Effector CD8-positive, alpha-beta T cell (primary cell): ENCODE measurements around the gene GSDME.

ENCODE experiments used
- DNase-seq: peaks from one replicate; lab custom pipeline; 2025; lab: John Stamatoyannopoulos, UW

Gene GSDME

DNA sequence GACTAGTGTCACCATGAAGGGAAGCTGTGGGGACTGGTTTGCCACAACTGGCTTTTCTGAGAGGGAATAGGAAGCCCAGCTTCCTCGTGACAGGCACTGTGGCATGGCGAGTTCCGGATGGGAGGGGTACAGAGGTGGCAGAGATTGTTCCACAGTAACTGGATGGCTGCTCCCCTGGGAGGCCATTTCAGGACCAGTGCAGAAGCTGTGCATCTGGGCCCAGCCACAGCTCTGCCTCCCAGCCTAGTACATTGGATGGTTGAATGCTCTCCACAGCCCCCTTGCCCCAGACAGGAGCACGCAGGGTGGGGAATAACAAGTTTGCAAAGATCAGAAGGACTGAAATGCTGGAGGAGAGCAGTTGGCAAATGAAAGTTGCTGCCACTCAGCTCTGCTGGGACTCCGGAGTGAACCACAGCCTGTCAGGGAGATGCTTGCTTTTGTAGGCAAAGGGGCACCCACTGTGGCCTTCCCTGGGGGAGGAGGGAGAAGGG, 51.8 kb downstream of the GSDME start:
- DNase-seq = no peak

DNA sequence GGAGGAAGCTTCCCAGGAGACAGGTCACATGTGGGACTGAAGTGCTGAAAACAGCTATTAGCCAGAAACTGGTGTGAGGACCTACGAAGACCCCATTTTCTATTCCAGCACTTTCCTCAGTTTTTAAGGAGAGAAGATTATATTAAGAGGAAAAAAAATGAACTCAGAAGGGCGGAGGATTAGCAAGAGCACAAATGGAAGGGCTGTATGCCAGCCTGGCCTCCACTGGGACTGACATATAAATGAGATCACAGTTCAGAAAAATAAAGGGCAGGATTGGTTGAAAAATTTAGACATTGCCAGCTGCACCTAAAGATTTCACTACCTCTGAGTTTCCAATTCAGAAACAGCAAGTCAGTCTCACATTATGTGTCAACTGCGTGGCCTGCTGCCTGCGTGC, 53.0 kb downstream of the GSDME start:
- DNase-seq = no peak

DNA sequence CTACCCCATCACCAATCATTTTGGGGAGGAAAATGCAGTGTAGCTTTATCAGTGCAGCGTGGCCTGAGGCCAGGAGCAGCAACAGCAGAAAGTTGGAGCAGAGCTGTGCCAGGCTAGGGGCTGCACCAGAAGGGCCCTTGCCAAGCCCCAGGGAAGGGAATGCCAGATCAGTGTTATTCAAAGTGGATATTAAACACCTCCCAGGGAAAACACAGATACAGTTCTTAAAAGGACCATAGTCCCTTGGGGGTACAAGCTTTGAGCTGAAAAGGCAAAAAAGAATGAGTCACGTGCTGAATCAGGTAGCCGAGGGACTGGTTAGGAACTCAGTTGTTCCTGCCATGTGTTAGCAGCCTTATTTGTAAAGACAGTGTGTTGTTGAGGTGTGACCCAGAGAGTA, 54.0 kb downstream of the GSDME start:
- no peak for DNase-seq

DNA sequence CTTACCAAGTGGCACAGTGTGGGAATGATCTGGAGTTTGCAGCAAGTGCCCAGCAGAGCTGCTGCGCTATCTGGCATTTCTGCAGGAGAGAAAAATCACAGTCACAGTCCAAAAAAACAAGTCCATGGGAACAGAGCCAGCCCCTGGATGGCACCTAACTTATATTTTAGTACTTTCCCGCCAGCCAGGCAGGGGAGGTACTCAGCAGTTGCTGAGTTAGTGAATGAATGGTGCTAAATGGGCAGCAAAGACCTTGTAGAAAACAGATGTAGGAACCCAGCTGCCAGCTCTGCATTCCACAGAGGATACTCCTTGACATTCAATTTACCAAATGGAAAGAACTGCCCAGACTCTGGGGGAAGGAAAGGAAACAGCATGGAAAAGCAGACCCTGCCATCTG, 54.5 kb downstream of the GSDME start:
- no peak for DNase-seq

DNA sequence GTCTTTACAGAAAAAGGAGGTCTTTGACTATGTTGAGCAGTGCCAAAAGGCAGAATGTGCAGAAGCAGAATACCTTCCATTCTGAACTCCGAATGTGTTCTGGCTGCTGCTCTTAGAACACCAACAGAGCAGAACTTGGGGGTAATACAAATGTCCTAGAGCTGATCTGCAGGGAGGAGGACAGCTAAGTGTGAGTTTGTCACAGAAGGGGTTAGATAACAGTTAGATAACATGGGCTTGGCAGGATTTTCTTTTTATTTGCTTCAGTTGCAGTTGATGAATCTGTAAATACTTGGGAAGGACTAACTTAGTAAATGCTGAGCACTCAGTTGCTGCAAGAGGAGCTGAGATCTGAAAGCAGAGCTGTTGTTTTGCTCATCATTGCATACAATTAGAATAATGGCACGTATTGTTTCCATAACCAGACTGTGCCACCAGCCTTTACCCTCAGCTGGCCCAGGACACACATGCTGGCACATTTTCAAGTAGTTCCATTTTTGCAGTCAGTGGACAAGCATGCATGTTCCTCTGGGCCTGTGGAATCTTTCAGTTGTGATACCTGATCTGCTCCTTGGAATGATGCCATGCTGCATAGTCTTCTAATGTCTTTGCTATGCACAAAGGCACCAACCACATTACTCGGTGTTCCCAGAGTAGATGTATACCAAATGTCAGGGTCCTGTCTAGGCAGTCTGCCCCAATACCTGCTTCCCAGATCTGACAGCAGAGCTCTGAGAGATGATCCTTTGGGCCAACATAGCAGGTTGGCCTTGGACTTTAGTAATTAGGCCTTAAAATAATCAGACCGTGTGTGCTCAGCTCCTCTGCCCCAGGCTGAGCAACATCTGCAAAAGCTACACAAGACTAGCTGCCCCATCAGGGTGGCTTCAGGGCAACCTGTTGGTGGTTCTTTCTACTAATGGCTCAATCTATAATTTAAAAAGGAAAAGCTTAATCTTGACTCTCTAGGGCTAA, 55.7 kb downstream of the GSDME start:
- DNase-seq = no peak

DNA sequence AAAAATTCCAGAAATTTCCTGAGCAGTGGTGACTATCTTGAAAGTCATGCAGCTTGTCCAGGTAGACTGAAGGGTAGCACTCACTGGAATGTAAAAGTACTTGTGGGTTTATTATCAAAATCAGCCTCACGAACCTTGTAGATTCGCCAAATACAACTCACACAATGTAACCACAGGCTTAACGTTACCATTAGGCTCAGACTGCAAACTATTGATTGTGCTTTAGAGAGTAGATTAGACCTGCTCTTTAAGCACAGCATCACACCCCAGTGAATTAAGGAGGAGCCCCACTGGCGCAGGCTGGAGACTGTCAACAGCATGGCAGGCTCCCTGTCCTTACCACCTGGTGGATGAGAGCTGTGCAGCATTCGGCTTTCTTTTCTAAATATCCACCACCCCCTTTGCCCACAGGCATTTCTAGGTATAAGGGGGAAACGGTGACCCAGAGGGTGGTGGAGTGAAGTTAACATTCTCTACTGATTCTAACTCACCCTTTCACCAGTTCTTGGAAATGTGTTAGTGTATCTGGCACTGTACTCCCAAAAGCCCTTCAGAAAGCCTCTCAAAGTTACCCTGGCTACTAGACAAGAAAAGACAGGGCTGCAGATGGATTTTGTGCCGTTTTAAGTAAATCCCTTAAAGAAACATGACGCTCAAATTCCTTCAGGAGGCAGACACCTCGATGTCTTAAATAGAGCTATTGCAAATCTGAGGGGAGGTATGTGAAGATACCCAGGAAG, 56.6 kb downstream of the GSDME start:
- DNase-seq = no peak

DNA sequence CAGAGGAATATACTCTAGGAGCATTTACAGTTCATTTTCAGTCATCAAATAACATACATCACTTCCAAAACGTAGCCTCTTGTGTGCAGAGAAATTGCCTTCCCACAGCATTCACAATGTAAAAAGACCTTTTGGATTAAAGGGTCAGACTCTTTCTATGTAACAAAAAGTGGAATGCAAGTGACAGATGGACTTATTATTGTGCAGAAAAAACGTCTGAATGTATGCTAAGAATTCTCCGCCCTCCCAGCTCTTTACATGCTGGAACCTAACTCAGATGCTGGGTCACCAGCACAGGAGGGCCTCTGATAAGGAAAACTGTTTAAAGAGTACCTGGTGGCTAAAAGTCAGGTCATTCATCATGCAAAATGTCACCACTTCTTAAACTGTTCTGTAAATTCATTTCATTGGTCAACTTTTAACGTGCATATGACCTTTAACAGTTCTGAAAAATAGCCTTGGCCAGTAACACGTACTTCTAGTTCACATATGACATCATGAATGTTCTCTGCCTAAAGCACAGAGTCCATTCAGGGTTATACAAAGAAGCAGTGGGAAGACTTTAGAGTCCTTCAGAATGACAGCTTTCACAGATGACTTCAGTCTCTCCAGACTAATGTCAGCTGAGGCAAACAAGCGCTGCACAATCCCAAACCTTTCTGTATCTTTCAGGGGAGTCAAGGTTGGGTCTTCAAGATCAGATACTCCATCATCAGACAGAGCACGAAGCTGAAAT, 58.6 kb downstream of the GSDME start:
- no peak for DNase-seq

DNA sequence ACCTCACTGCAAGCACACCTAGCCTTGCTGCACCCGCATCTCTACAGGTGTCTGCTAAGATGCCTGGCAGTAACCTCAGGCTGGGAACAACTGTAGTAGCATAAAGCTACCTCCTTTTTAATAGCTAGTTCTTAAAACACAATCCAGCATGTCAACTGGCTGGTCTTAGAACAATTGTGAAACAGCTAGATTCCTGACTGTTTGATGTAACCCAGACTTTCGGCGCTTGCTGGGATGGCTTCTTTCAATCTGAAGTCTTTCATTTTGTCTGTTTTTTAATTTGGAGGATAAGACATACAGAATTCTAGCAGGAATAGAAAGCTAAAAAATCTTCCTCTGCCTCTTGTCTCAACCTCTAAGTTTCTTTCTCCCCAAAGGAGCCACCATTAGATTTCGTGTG, 59.8 kb downstream of the GSDME start:
- no peak for DNase-seq

DNA sequence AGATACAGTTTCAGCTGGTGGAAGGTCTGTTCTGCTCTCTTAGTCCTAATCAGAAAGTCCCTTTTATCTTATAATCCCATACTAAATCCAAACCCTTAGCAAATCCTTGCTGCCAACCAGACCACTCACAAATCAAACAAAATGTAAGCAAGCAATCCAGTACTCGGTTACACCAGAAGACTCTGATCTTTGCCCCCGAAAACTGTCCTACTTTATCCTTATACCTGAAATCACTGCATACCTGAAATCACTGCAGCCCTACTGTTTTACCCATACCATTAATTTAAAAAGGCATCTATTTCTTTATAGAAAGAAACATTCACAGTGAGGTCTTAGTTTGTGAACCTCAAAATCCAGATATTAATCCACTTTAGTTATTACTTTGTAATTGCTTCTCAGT, 64.7 kb downstream of the GSDME start:
- no peak for DNase-seq

DNA sequence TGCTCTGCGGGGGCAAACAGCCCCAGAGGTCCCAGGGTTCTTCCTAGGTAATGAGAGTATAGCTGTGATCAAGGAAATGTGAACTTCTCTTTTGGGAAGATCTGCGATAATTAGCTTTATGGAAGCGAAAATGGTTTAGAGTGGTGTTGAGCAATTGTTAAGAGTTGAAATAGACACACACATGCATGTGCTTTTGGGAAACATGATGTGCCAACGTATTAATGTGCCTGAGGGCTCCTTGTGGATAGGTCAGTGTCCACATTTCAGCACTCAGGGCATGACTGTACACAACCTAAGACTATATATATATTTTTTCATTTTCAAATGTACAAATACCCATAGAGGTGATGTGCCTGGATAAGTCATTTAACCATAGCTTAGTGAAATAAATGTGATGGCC, 67.0 kb downstream of the GSDME start:
- DNase-seq = no peak

DNA sequence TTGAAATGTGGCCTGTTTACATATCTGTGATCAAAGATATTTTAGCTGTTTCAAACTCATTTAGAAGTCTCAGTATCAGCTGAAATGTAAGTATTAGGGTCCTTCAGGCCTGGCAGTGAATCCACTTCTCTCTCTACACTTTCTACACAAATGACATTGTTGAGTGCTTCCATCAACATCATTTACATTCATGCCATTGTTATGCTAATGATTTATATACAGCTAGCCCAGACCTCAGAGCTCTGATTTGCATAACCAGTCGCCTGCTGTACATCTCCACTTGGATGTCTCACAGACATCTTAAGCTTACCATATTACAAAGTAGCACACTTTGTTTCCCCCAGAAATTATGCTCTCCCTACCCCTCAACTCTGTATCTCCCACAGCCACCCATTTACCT, 71.6 kb downstream of the GSDME start:
- DNase-seq = no peak

DNA sequence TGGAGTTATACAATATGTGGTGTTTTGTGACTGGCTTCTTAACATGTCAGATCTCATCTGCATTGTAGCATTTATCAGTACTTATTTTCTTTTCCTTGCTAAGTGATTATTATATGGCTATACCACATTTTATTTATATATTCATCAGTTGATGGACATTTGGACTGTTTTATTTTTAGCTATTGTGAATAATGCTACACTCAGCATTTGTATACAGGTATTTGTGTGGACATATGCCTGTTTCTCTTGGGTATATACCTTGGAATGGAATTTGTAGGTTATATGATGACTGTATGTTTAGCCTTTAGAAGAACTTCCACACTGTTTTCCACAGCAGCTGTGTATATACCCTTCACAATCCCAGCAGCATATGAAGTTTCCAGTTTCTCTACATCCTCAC, 86.5 kb downstream of the GSDME start:
- DNase-seq = no peak

DNA sequence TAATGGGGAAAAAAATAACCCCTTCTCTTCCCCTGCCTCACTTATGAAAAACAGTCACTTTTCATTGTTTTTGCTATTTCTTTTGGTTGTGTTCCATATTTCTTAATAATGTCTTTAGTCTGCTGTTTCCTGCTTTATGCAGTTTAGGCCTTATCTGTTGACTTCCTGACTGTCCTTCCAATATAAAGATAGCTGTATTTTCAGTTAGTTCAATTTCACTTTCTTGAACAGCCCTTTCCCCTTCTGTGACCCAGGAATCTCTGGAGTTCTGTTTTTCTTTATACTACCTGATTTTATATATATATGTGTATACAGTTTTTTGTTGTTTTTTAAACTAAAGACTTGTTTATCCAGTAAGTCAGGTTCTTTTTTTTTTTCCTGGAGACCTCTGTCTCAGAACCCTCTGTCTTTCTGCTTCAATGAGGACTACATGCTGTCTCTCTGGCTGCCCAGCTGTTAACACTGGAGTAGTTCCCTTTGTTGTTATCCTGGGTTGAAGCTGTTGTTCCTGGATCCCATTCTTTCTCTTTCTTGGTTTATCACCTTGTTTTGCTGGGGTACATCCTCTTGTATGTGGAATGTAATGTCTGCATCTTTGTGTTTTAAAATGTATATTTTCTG, 87.2 kb downstream of the GSDME start:
- DNase-seq = no peak

DNA sequence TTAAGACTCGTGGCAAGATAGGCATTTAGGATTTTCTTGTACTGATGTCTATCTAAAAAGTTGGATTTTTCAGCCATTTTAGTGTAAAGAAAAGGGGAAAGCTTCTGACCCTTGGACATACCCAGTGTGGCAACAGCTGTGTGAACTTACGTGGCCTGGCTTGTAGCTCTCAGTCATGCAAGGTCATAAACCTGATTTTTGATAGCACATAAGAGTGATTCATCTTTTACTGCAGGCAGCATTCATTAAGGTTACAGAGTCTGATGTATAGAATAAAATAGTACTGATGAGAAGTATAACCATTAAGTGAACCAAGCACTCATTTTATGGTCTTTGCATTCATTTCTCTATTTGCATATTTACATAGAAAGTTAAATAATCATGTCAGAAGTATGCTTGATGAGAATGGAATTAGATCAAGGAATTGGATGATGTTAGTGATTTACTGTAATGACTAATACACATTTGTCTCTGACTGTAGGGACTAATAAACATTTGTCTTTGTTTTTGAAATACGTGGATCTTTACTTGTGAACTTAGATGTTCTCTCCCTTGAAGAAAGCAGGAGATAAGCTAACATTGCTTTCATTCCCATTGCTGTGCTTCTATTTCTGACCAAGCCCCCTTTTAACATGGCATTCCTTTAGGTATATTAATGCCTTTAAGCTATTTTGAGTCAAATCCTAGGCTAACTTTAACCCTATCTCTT, 88.2 kb downstream of the GSDME start:
- no peak for DNase-seq

DNA sequence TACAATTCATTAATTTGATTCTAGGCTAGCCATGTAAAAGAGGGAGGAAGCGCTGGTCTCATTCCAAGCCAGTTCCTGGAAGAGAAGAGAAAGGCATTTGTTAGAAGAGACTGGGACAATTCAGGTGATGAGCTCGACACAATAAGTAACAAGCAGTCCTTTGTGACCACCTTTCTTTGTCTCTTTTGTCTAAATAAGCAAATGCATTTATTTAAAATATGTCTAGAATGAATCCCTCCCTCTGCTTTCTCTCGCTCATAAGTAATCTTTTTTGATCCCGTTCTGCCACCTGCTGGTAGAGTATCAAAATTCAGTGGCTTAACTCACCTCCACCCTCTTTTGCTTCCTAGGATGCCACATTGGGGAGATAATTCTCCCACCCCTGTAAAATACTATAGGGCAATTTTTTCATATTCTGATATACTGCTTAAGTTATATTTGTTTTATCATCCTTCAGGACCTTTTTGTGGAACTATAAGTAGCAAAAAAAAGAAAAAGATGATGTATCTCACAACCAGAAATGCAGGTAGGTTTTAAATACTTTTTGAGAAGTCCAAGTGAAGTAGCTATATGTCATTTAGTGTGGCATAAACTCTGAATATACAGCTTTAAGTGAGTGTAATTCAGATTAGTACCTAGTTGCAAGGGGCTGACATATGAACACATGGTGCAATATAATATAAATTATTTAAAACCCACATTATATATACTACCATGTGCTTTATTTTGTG, 91.5 kb downstream of the GSDME start:
- DNase-seq = peak; percentile 0

DNA sequence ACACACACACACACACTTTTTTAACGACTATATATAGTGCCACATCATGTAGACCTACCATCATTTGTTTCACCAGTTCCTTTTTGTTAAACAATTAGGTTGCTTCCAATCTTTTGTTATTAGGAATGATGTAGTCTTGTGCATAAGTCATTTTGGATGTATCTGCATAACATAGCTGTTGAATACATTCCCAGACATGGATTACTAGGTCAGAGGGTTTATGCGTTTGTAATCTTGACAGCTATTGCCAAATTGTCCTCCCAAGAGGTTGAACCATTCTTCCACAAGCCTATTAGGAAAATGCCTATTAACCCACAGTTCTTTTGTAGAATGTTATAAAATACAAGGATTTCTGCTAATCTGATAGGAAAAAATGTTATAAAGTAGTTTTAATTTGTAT, 96.7 kb downstream of the GSDME start:
- DNase-seq = no peak

DNA sequence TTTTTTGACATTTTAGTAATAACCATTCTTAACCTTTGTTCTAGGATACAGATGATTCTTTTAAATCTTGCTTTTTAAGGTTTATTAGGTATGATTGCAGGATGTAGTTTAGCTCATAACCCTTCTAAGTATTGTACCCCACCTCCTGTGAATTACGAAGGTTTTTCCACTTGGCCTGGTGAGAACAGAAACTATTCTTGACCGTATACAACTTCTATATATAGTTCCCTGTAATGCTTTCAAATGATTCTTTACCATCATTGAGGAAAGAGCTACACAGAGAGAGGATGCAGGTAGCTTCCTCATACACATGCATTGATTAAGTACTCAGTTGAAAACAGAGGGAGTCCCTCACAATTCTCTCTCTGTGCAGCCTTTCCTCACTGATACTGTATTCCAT, 97.8 kb downstream of the GSDME start:
- DNase-seq = no peak

DNA sequence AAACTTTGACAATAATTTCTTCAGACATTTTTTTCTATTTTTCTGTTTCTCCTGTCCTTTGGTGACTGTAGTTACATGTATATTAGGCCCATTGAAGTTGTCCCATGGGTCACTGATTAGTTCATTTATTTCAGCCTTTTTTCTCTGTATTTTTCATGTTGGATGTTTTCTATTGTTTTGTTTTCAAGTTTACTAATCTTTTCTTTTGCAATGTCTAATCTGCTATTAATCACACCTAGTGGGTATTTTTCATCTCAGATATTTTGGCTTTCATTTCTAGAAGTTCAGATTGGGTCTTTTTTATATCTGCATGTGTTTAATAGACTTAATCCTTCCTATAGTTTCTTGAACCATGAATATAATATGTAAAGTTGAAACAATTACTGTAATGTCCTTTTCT, 99.3 kb downstream of the GSDME start:
- DNase-seq = no peak

DNA sequence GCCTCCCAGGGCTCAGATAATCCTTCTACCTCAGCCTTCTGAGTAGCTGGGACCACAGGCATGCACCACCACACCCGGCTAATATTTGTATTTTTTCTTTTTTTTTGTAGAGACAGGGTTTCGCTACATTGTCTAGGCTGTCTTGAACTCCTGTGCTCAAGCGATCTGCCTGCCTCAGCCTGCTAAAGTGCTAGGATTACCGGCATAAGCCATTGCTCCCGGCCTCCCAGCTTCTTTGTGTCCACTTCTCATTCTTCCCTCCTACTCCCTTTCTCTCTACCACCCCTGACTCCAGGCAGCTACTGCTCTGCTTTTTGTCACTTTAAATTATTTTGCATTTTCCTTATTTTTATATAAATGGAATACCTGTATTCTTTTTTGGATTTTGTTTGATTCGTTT, 100.7 kb downstream of the GSDME start:
- DNase-seq = no peak

DNA sequence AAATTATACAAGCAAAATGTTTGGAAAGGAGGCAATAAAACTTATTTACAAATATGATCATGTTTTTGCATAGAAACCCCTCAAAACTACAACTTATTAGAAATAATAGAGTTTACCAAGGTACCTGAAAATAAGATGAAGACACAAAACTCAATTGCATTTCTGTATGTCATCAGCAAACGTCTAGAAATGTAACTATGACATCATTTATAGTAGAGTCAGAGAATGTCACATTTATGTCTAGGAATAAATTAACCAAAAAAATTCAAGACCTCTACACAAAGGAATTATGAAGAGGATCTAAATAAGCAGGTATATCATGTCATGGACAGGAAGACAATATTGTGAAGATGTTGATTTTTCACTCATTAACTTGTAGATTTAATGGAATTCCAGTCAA, 103.0 kb downstream of the GSDME start:
- no peak for DNase-seq
